SK-N-SH treated with all-trans-retinoic acid at 6 μM for 48 hours (cell line): ENCODE measurements around the gene MTPN.

ENCODE experiments used
- ATAC-seq: fragments of 200-7000 bp; cut with Tn5 transposase; 3 replicates; pipeline ENCODE4 v1.9.1; 2020; ENCODE audit warnings: mild to moderate bottlenecking, moderate library complexity
- ARNTL ChIP-seq: fragments of 450-650 bp; formaldehyde crosslinking; IDR thresholded peaks from 2 replicates; pipeline ENCODE4 v1.5.0; 2020; ENCODE audit warnings: low read depth, mild to moderate bottlenecking, moderate library complexity, borderline replicate concordance
- BACH2 ChIP-seq: fragments of 250-450 bp; sonication (Bioruptor Pico); IDR thresholded peaks from 2 replicates; pipeline ENCODE4 v1.9.0; 2021; ENCODE audit warnings: mild to moderate bottlenecking, borderline replicate concordance
- CREB5 ChIP-seq: fragments of 250-450 bp; sonication (Bioruptor Pico); IDR thresholded peaks from 2 replicates; pipeline ENCODE4 v1.5.1; 2020; ENCODE audit warnings: low read depth, mild to moderate bottlenecking, moderate library complexity
- CSDC2 ChIP-seq: fragments of 250-450 bp; sonication (Bioruptor Pico); IDR thresholded peaks from 2 replicates; pipeline ENCODE4 v1.5.0; 2020; ENCODE audit warnings: mild to moderate bottlenecking, moderate library complexity
- CSRNP3 ChIP-seq: fragments of 250-450 bp; sonication (Bioruptor Pico); IDR thresholded peaks from 2 replicates; pipeline ENCODE4 v1.5.1; 2021; ENCODE audit warnings: mild to moderate bottlenecking, moderate library complexity
- ESRRG ChIP-seq: fragments of 250-450 bp; sonication (Bioruptor Pico); IDR thresholded peaks from 2 replicates; pipeline ENCODE4 v1.6.1; 2021; ENCODE audit warnings: mild to moderate bottlenecking
- ISL1 ChIP-seq: fragments of 250-450 bp; sonication (Bioruptor Pico); IDR thresholded peaks from 2 replicates; pipeline ENCODE4 v2.1.2; 2022; ENCODE audit warnings: mild to moderate bottlenecking, moderate library complexity
- OSR1 ChIP-seq: fragments of 250-450 bp; sonication (Bioruptor Pico); IDR thresholded peaks from 2 replicates; pipeline ENCODE4 v1.8.0; 2022; ENCODE audit warnings: moderate library complexity, mild to moderate bottlenecking, inconsistent platforms
- PATZ1 ChIP-seq: fragments of 250-450 bp; sonication (Bioruptor Pico); IDR thresholded peaks from 2 replicates; pipeline ENCODE4 v1.8.0; 2020; ENCODE audit warnings: mild to moderate bottlenecking, moderate library complexity, borderline replicate concordance
- POU6F1 ChIP-seq: fragments of 250-450 bp; sonication (Bioruptor Pico); IDR thresholded peaks from 2 replicates; pipeline ENCODE4 v1.8.0; 2021; ENCODE audit warnings: low read depth, mild to moderate bottlenecking, moderate library complexity, borderline replicate concordance
- PPARA ChIP-seq: fragments of 250-450 bp; sonication (Bioruptor Pico); IDR thresholded peaks from 2 replicates; pipeline ENCODE4 v1.5.0; 2020; ENCODE audit warnings: mild to moderate bottlenecking, borderline replicate concordance
- RARB ChIP-seq: fragments of 250-450 bp; sonication (Bioruptor Pico); IDR thresholded peaks from 2 replicates; pipeline ENCODE4 v1.8.0; 2021; ENCODE audit warnings: mild to moderate bottlenecking, moderate library complexity
- SNAI2 ChIP-seq: fragments of 250-450 bp; sonication (Bioruptor Pico); IDR thresholded peaks from 2 replicates; pipeline ENCODE4 v1.5.0; 2020; ENCODE audit warnings: mild to moderate bottlenecking, moderate library complexity
- TCF4 ChIP-seq: fragments of 250-450 bp; sonication (Bioruptor Pico); IDR thresholded peaks from 2 replicates; pipeline ENCODE4 v1.8.0; 2021; ENCODE audit warnings: mild to moderate bottlenecking, moderate library complexity, borderline replicate concordance
- TOX ChIP-seq: fragments of 250-450 bp; sonication (Bioruptor Pico); IDR thresholded peaks from 2 replicates; pipeline ENCODE4 v1.8.0; 2021; ENCODE audit warnings: mild to moderate bottlenecking, moderate library complexity, borderline replicate concordance
- TSHZ2 ChIP-seq: fragments of 250-450 bp; sonication (Bioruptor Pico); IDR thresholded peaks from 2 replicates; pipeline ENCODE4 v1.5.0; 2020; ENCODE audit warnings: mild to moderate bottlenecking, moderate library complexity
- ZC3H10 ChIP-seq: fragments of 250-450 bp; sonication (Bioruptor Pico); IDR thresholded peaks from 2 replicates; pipeline ENCODE4 v1.5.1; 2021; ENCODE audit warnings: mild to moderate bottlenecking, moderate library complexity
- ZFP3 ChIP-seq: fragments of 250-450 bp; sonication (Bioruptor Pico); IDR thresholded peaks from 2 replicates; pipeline ENCODE4 v1.5.0; 2020; ENCODE audit warnings: mild to moderate bottlenecking, moderate library complexity
- ZFP30 ChIP-seq: fragments of 450-650 bp; formaldehyde crosslinking; IDR thresholded peaks from 2 replicates; pipeline ENCODE4 v1.5.0; 2022; ENCODE audit warnings: mild to moderate bottlenecking, moderate library complexity
- ZNF565 ChIP-seq: fragments of 450-650 bp; formaldehyde crosslinking; conservative IDR thresholded peaks from 2 replicates; pipeline ENCODE4 v1.5.0; 2020; ENCODE audit warnings: low read depth, mild to moderate bottlenecking, moderate library complexity
- ZNF70 ChIP-seq: fragments of 450-650 bp; formaldehyde crosslinking; IDR thresholded peaks from 2 replicates; pipeline ENCODE4 v1.5.0; 2020; ENCODE audit warnings: mild to moderate bottlenecking, moderate library complexity
- ZNF8 ChIP-seq: fragments of 450-650 bp; formaldehyde crosslinking; IDR thresholded peaks from 2 replicates; pipeline ENCODE4 v1.5.0; 2020; ENCODE audit warnings: mild to moderate bottlenecking, moderate library complexity

Gene MTPN

GRCh38 chr7:135899458-135900064 is 77.6 kb downstream of the MTPN start:
- TF ChIP-seq TSHZ2 (CRISPR knock-in tag): no peak
- TF ChIP-seq ZNF8 (CRISPR knock-in tag): no peak
- no peak for TF ChIP-seq ZNF565 (CRISPR knock-in tag)
- no peak for TF ChIP-seq TCF4 (CRISPR knock-in tag)
- TF ChIP-seq ESRRG (CRISPR knock-in tag): no peak
- TF ChIP-seq ARNTL (CRISPR knock-in tag): no peak
- no peak for TF ChIP-seq PPARA
- no peak for TF ChIP-seq ZFP3 (CRISPR knock-in tag)
- no peak for TF ChIP-seq PATZ1 (CRISPR knock-in tag)
- TF ChIP-seq, all 23 proteins: peak for 0
- ATAC-seq: no peak

- no peak for TF ChIP-seq SNAI2 (CRISPR knock-in tag)
- no peak for TF ChIP-seq ISL1 (CRISPR knock-in tag)
- TF ChIP-seq BACH2 (CRISPR knock-in tag): no peak
- TF ChIP-seq RARB: no peak
- TF ChIP-seq CSDC2 (CRISPR knock-in tag): no peak
- no peak for TF ChIP-seq ZFP3 (CRISPR knock-in tag)
- ATAC-seq: no peak
These were observed 78.9 kb downstream of the MTPN start for GRCh38 chr7:135898226-135898625.

- no peak for ATAC-seq
- no peak for TF ChIP-seq ZNF70 (CRISPR knock-in tag)
- TF ChIP-seq PPARA: no peak
These were observed 82.3 kb downstream of the MTPN start for GRCh38 chr7:135894816-135895215.

- ATAC-seq: no peak
- TF ChIP-seq POU6F1: no peak
- TF ChIP-seq CSDC2 (CRISPR knock-in tag): no peak
- TF ChIP-seq TOX (CRISPR knock-in tag): no peak
- TF ChIP-seq OSR1 (CRISPR knock-in tag): no peak
- no peak for TF ChIP-seq ZFP30 (CRISPR knock-in tag)
- no peak for TF ChIP-seq CSRNP3
- no peak for TF ChIP-seq BACH2 (CRISPR knock-in tag)
- TF ChIP-seq RARB: no peak
- TF ChIP-seq ISL1 (CRISPR knock-in tag): no peak
- no peak for TF ChIP-seq CREB5 (CRISPR knock-in tag)
- TF ChIP-seq ZNF70 (CRISPR knock-in tag): no peak
- no peak for TF ChIP-seq ZC3H10 (CRISPR knock-in tag)
- no peak for TF ChIP-seq ZNF8 (CRISPR knock-in tag)
- TF ChIP-seq PPARA: no peak
- no peak for TF ChIP-seq ARNTL (CRISPR knock-in tag)
- TF ChIP-seq TSHZ2 (CRISPR knock-in tag): no peak
- TF ChIP-seq SNAI2 (CRISPR knock-in tag): no peak
- no peak for TF ChIP-seq PATZ1 (CRISPR knock-in tag)
These were observed 87.3 kb downstream of the MTPN start for GRCh38 chr7:135889823-135890222.
